HepG2 (cell line): ENCODE data around the gene BIK. TPM values are rescaled to one million over a fixed set of nuclear protein-coding genes. Genes with fewer than 3 reads are reported as not detected.
A peak's percentile ranks its signal among the peaks of the same experiment; 100 is the strongest.

Experiments
- ATF7 ChIP-seq, 2 experiments: fragments of 450-650 bp in 1 of 2; sonication (generic) in 1 of 2; formaldehyde crosslinking in 1 of 2; IDR thresholded peaks; 2 replicates each; pipeline versions ENCODE4 v1.4.0 to v1.6.1; 2016 to 2020; ENCODE audit warnings: antibody characterized with exemption in 1 of 2, mild to moderate bottlenecking in 1 of 2, missing genetic modification reagents in 1 of 2
- KMT2B ChIP-seq: IDR thresholded peaks from 2 replicates; pipeline ENCODE4 v1.6.1; 2016; ENCODE audit warnings: missing genetic modification reagents, missing compliant biosample characterization
- MAFG ChIP-seq: sonication (generic); formaldehyde crosslinking; IDR thresholded peaks from 2 replicates; pipeline ENCODE4 v1.5.1; 2020; ENCODE audit warnings: mild to moderate bottlenecking, missing genetic modification reagents
- NFRKB ChIP-seq: fragments of 450-650 bp; IDR thresholded peaks from 2 replicates; pipeline ENCODE4 v1.6.1; 2017
- NPAS2 ChIP-seq: sonication (generic); formaldehyde crosslinking; IDR thresholded peaks from 2 replicates; pipeline ENCODE4 v1.8.0; 2022; ENCODE audit warnings: mild to moderate bottlenecking, missing genetic modification reagents, borderline replicate concordance
- NRL ChIP-seq: sonication (generic); formaldehyde crosslinking; IDR thresholded peaks from 2 replicates; pipeline ENCODE4 v1.5.0; 2020; ENCODE audit warnings: missing genetic modification reagents, mild to moderate bottlenecking, moderate library complexity, borderline replicate concordance
- POLR2AphosphoS5 ChIP-seq: IDR thresholded peaks from 2 replicates; pipeline ENCODE4 v1.6.1; 2012; ENCODE audit warnings: low read depth, low read length
- REL ChIP-seq: sonication (generic); formaldehyde crosslinking; conservative IDR thresholded peaks from 2 replicates; pipeline ENCODE4 v1.8.0; 2022; ENCODE audit warnings: mild to moderate bottlenecking, missing genetic modification reagents, moderate library complexity
- ZNF234 ChIP-seq: sonication (generic); formaldehyde crosslinking; conservative IDR thresholded peaks from 2 replicates; pipeline ENCODE4 v1.5.1; 2020; ENCODE audit warnings: mild to moderate bottlenecking, missing genetic modification reagents
- ZNF614 ChIP-seq: IDR thresholded peaks from 2 replicates; pipeline ENCODE4 v1.6.1; 2018; ENCODE audit warnings: missing biosample characterization, missing genetic modification reagents, inconsistent platforms, borderline replicate concordance
- ZNF776 ChIP-seq: sonication (generic); formaldehyde crosslinking; IDR thresholded peaks from 2 replicates; pipeline ENCODE4 v1.4.0; 2020; ENCODE audit warnings: mild to moderate bottlenecking, missing genetic modification reagents
- ZNF816 ChIP-seq: sonication (generic); formaldehyde crosslinking; IDR thresholded peaks from 2 replicates; pipeline ENCODE4 v1.8.0; 2022; ENCODE audit warnings: missing genetic modification reagents, mild to moderate bottlenecking, borderline replicate concordance
- ZSCAN9 ChIP-seq: IDR thresholded peaks from 2 replicates; pipeline ENCODE4 v1.6.1; 2016; ENCODE audit warnings: borderline replicate concordance
- polyA plus RNA-seq, 8 experiments: library from polyadenylated mRNA; depleted of rRNA in 3 of 8; stranded (reverse) in 7 of 8; unstranded in 1 of 8; fragments of >200 nt; fragmentation: Illumina TruSeq in 4 of 8; extraction: Trizol in 4 of 8; gene quantifications; 2 replicates each; pipeline versions ENCODE4 v1.2.1 to v1.2.3, GENCODE V29; 2011 to 2016; ENCODE audit warnings: low read depth in 4 of 8, missing spikeins in 1 of 8, mixed read lengths in 1 of 8; ENCODE audit not compliant: insufficient read depth in 1 of 8
- total RNA-seq, 5 experiments: library from RNA; depleted of rRNA; stranded (reverse); fragments of >200 nt; fragmentation: Illumina TruSeq; extraction: Trizol; gene quantifications; 2 replicates each; pipeline ENCODE4 v1.2.3, GENCODE V29; 2016; ENCODE audit warnings: low read depth in 1 of 5
- TF ChIP-seq, protein P1 (sequence below): sonication (generic); formaldehyde crosslinking; IDR thresholded peaks from 2 replicates; pipeline ENCODE4 v1.8.0; 2022; ENCODE audit warnings: missing genetic modification reagents, mild to moderate bottlenecking, inconsistent platforms, borderline replicate concordance
- TF ChIP-seq, protein P2 (sequence below): sonication (generic); formaldehyde crosslinking; IDR thresholded peaks from 2 replicates; pipeline ENCODE4 v1.5.1; 2020; ENCODE audit warnings: missing genetic modification reagents, mild to moderate bottlenecking, borderline replicate concordance
- TF ChIP-seq, protein P3 (sequence below): sonication (generic); formaldehyde crosslinking; IDR thresholded peaks from 2 replicates; pipeline ENCODE4 v1.5.0; 2020; ENCODE audit warnings: mild to moderate bottlenecking, missing genetic modification reagents, borderline replicate concordance
- TF ChIP-seq, protein P4 (sequence below): sonication (generic); formaldehyde crosslinking; IDR thresholded peaks from 2 replicates; pipeline ENCODE4 v1.8.0; 2022; ENCODE audit warnings: missing genetic modification reagents, mild to moderate bottlenecking, borderline replicate concordance

Gene BIK
- total and polyA plus RNA-seq, 2 of the 13 experiments (the other 11 are each of a cell fraction or from before 2014, with no cell fraction given), result 0.54 to 0.80 TPM

DNA sequence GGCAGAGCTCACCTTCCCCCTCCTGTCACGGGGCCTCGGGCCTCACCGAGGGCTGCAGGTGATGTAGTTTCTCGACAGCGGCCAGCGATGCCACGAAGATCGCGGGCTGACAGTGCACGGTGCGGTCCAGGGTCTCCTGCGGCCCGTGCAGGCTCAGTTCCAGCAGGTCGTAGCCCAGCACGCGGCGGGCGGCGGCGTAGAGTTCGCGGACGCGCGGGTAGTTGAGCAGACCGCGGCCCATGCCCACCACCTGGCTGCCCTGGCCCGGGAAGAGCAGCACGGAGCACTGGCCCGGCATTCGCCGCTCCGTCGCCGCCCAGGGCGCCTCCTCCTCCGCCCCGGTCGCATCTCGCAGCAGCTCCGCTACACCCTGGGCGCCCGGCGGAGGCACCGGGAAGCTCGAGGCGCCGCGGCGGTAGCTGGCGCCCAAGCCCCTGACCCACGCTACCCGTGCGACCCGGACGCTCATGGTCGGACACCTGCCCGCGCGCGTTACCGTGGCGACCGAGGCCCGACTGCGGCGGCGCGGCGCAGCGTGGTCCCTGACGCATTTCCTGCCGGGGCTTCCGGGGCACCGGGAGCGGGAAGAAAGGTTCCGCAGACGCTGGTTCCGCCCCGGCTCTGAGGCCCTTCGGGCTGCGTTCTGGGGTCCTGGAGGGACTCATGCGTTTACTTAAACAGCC lies 32.5 kb downstream of the BIK start, which contains the start of gene MCAT (continued):
- TF ChIP-seq ZNF816 (no peak), POLR2AphosphoS5 (peak; percentile 55), NPAS2 (CRISPR knock-in tag) (no peak), ATF7 (IDR thresholded peaks at IDR 0.05) (no peak), ATF7 (CRISPR knock-in tag; IDR thresholded peaks at IDR 0.05) (no peak), ZNF614 (CRISPR knock-in tag) (peak; percentile 82; the same call in 1 of the 2 replicates), MAFG (no peak), NRL (CRISPR knock-in tag) (peak; percentile 21; the same call in 1 of the 2 replicates), NFRKB (no peak), KMT2B (CRISPR knock-in tag) (peak; percentile 88), REL (CRISPR knock-in tag) (no peak), ZSCAN9 (peak; percentile 60; the same call in 1 of the 2 replicates), ZNF234 (no peak), ZNF776 (peak; percentile 78)
- TF ChIP-seq, protein P1, sequence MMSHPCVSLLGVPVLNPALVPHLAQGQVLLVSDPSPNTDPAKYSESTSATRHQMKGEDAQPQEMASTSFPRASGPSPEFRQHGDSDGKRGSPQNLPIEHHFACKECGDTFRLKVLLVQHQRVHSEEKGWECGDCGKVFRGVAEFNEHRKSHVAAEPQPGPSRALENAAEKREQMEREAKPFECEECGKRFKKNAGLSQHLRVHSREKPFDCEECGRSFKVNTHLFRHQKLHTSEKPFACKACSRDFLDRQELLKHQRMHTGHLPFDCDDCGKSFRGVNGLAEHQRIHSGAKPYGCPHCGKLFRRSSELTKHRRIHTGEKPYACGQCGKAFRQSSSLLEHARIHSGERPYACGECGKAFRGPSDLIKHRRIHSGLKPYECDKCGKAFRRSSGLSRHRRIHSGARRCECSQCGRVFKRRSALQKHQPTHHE (CRISPR knock-in tag), result peak; percentile 13; the same call in 1 of the 2 replicates
- TF ChIP-seq, protein P2, sequence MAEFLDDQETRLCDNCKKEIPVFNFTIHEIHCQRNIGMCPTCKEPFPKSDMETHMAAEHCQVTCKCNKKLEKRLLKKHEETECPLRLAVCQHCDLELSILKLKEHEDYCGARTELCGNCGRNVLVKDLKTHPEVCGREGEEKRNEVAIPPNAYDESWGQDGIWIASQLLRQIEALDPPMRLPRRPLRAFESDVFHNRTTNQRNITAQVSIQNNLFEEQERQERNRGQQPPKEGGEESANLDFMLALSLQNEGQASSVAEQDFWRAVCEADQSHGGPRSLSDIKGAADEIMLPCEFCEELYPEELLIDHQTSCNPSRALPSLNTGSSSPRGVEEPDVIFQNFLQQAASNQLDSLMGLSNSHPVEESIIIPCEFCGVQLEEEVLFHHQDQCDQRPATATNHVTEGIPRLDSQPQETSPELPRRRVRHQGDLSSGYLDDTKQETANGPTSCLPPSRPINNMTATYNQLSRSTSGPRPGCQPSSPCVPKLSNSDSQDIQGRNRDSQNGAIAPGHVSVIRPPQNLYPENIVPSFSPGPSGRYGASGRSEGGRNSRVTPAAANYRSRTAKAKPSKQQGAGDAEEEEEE (CRISPR knock-in tag), result no peak
- TF ChIP-seq, protein P3, sequence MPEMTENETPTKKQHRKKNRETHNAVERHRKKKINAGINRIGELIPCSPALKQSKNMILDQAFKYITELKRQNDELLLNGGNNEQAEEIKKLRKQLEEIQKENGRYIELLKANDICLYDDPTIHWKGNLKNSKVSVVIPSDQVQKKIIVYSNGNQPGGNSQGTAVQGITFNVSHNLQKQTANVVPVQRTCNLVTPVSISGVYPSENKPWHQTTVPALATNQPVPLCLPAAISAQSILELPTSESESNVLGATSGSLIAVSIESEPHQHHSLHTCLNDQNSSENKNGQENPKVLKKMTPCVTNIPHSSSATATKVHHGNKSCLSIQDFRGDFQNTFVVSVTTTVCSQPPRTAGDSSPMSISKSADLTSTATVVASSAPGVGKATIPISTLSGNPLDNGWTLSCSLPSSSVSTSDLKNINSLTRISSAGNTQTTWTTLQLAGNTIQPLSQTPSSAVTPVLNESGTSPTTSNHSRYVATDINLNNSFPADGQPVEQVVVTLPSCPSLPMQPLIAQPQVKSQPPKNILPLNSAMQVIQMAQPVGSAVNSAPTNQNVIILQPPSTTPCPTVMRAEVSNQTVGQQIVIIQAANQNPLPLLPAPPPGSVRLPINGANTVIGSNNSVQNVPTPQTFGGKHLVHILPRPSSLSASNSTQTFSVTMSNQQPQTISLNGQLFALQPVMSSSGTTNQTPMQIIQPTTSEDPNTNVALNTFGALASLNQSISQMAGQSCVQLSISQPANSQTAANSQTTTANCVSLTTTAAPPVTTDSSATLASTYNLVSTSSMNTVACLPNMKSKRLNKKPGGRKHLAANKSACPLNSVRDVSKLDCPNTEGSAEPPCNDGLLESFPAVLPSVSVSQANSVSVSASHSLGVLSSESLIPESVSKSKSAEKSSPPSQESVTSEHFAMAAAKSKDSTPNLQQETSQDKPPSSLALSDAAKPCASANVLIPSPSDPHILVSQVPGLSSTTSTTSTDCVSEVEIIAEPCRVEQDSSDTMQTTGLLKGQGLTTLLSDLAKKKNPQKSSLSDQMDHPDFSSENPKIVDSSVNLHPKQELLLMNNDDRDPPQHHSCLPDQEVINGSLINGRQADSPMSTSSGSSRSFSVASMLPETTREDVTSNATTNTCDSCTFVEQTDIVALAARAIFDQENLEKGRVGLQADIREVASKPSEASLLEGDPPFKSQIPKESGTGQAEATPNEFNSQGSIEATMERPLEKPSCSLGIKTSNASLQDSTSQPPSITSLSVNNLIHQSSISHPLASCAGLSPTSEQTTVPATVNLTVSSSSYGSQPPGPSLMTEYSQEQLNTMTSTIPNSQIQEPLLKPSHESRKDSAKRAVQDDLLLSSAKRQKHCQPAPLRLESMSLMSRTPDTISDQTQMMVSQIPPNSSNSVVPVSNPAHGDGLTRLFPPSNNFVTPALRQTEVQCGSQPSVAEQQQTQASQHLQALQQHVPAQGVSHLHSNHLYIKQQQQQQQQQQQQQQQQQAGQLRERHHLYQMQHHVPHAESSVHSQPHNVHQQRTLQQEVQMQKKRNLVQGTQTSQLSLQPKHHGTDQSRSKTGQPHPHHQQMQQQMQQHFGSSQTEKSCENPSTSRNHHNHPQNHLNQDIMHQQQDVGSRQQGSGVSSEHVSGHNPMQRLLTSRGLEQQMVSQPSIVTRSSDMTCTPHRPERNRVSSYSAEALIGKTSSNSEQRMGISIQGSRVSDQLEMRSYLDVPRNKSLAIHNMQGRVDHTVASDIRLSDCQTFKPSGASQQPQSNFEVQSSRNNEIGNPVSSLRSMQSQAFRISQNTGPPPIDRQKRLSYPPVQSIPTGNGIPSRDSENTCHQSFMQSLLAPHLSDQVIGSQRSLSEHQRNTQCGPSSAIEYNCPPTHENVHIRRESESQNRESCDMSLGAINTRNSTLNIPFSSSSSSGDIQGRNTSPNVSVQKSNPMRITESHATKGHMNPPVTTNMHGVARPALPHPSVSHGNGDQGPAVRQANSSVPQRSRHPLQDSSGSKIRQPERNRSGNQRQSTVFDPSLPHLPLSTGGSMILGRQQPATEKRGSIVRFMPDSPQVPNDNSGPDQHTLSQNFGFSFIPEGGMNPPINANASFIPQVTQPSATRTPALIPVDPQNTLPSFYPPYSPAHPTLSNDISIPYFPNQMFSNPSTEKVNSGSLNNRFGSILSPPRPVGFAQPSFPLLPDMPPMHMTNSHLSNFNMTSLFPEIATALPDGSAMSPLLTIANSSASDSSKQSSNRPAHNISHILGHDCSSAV (CRISPR knock-in tag), result no peak
- TF ChIP-seq, protein P4, sequence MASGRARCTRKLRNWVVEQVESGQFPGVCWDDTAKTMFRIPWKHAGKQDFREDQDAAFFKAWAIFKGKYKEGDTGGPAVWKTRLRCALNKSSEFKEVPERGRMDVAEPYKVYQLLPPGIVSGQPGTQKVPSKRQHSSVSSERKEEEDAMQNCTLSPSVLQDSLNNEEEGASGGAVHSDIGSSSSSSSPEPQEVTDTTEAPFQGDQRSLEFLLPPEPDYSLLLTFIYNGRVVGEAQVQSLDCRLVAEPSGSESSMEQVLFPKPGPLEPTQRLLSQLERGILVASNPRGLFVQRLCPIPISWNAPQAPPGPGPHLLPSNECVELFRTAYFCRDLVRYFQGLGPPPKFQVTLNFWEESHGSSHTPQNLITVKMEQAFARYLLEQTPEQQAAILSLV (CRISPR knock-in tag), result no peak
